ENCODE data around the gene PAEP.
"Not testable (repeated sequence)": the region's sequence is repeated elsewhere in the genome, so short reads cannot be mapped to it uniquely, and the experiment has no call there.

The PAEP gene

DNA sequence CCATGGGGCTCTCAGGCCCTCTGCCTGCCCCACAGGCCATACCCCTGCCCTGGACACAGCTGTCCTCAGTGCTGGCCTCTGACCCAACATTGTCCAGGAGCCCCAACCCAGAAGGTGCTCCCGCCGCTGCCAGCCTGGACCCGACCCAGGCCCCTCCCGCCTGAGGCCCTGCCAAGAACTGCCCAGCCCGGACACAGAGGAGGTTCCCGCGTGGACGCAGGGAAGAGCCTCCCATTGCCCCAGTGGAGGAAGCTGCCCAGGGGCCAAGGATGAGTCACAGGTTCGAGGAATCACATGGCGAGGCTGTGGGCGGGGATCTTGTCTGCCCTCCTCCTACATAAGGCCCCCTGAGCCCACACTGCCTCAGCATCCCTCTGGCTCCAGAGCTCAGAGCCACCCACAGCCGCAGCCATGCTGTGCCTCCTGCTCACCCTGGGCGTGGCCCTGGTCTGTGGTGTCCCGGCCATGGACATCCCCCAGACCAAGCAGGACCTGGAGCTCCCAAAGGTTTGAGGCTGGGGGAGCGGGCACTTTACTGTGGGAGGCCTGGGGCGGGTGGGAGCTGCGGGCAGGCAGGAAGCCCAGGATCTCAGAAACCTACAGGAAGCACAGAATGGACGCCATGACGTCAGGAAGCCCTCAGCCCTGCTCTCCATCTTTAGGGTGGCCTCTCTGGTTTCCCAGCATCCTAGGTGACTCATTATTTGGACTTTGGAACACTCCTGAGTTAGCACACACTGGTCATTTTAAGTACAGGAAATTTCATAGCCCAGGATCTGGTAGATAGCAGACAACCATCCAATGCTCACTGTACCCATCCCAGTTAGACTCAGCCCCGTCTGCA is at the start of gene PAEP:
Gene PAEP, plus strand, starts transcription at position 366 of the 844 bp plus-strand sequence.
- DNase-seq (ENCODE audit: insufficient read length, low spot score), result no peak
- no peak for TF ChIP-seq CTCF (IDR thresholded peaks at IDR 0.05; ENCODE audit: insufficient read depth, missing control alignments)
- no peak for FAIRE-seq

- TF ChIP-seq CTCF (IDR thresholded peaks at IDR 0.05; ENCODE audit: insufficient read depth, missing control alignments), result no peak
- DNase-seq (ENCODE audit: insufficient read length, low spot score), result no peak
- no peak for FAIRE-seq
These were observed 49.3 kb upstream of the PAEP start for GRCh38 chr9:135512241-135512603.

DNA sequence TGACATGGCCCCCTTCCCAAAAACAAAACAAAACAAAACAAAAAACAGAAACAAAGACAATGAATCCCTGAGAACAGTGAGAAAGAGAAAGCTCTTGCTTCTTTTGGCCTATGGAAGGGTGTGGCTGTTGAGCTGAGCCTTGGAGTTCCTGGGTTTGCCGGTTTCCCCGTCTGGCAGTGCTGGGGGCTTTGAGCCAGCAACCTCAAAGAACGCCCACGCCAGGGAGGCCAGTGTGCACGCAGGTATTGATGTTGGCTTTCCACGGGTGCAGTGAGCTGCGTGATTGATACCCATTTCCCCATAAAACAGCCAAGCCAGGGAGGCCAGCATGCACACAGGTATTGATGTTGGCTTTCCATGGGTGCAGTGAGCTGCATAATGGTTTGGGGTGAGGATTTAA is 48.7 kb upstream of the PAEP start:
- TF ChIP-seq CTCF (IDR thresholded peaks at IDR 0.05; ENCODE audit: insufficient read depth, missing control alignments), result no peak
- no peak for FAIRE-seq
- DNase-seq (ENCODE audit: insufficient read length, low spot score), result no peak

DNA sequence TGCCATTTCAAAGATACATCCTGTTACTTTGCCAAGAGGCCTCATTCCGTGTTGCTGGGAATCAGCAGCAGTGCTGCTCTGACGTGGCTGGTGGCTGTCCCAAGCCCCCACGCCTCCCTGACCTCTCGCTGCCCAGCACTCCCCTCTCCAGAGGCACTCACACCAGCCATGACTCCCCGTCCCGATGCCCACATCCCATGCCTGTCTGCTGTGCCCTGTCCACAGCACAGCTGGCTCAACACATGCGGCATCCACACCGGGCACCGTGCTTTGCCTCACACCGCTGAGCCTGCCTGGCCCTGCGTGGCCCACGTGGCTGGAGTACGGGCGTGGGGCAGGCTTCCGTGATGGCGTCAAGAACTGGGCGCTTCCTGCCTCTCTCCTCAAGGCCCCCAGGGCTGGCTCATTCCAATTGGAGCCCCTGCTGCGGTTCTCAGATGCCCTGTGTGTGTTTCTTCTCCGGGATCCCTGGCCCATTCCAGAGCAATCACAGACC is 48.2 kb upstream of the PAEP start:
- no peak for FAIRE-seq
- DNase-seq (ENCODE audit: insufficient read length, low spot score), result no peak
- no peak for TF ChIP-seq CTCF (IDR thresholded peaks at IDR 0.05; ENCODE audit: insufficient read depth, missing control alignments)

DNA sequence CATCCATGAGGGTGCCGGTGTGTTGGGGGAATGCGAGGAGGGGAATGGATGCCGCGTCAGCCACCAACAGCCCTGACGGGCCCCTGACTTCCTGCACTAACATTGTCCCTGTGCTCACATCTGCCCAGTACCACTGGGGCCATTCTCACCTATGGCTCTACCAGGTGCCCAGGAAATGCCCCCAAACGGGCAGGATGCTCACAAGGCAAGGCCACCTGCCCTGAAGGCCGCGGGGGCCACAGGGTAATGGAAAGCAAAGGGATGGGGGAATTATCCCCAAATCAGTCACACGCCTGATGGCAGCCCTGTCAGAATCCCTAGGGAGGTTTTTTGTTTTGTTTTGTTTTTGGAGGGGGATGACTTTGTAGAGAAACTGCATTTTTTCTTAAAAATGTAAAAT is 47.6 kb upstream of the PAEP start:
- not testable (repeated sequence) for DNase-seq (ENCODE audit: insufficient read length, low spot score); FAIRE-seq

DNA sequence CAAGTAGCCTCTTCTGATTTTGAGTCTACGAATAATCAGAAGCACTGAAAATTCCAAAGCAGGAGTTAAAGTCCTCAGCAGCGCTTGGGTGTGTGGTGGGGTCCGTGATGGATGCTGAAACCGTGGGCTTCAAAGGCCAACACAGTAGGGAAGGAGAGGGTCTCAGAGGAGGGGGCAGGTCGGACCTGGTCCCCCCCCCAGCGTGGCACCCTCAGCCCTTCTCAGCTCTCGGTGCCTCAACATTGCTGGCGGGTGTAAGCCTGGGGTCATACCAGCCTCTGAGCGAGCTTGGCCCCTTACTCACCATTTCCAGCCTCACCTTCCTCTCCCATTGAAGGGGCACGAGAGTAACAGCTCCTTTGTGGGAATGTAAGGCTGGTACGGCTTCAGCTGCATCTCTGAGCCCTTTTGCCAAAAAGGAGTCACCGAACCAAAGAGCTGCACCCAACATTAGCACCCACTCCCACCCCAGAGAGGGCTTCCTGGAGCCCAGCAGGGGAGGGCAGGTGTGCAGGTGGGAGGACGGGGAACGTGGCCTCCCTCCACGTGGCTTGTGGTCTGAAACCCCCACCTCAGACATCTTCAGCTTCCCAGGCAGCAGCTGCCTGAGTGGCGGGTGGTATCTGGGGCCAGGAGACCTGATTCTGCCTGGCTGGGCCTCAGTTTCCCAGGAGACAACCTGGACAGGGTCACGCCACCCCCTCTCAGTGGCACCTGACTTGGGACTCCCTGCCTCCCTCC is 47.0 kb upstream of the PAEP start:
- TF ChIP-seq CTCF (IDR thresholded peaks at IDR 0.05; ENCODE audit: insufficient read depth, missing control alignments), result no peak
- DNase-seq (ENCODE audit: insufficient read length, low spot score) (no peak), FAIRE-seq (no peak)

GRCh38 chr9:135515083-135515951 is 46.2 kb upstream of the PAEP start:
- no peak for TF ChIP-seq CTCF (IDR thresholded peaks at IDR 0.05; ENCODE audit: insufficient read depth, missing control alignments)
- DNase-seq (ENCODE audit: insufficient read length, low spot score) (no peak), FAIRE-seq (no peak)
